HuH-7.5 (cell line): ENCODE measurements around the gene FGF5.

Source experiments
- DNase-seq: peaks from one replicate; pipeline ENCODE4 v3.0.0; 2011; ENCODE audit warnings: low spot score

The FGF5 gene

GRCh38 chr4:80340036-80340435 lies 73.6 kb downstream of the FGF5 start:
- no peak for DNase-seq
